ENCODE measurements around the gene OPCML.

OPCML gene

GRCh38 chr11:132714859-132715440, 817.4 kb downstream of the OPCML start:
- Histone ChIP-seq H4K20me1 (ENCODE audit: insufficient read depth) (no peaks in the 10 kb centered on the region), H2AFZ (ENCODE audit: low read depth) (no peak overlapping the region), H3K4me2 (no peak overlapping the region), H3K79me2 (ENCODE audit: insufficient read depth, low read depth) (no peaks in the 10 kb centered on the region), H3K4me1 (ENCODE audit: low read depth, poor library complexity, severe bottlenecking) (no peaks in the 10 kb centered on the region), H3K27me3 (ENCODE audit: insufficient read depth, low read depth) (no peaks in the 10 kb centered on the region), H3K9ac (no peak overlapping the region), H3K36me3 (ENCODE audit: insufficient read depth) (no peaks in the 10 kb centered on the region), H3K27ac (no peak overlapping the region), H3K4me3 (IDR thresholded peaks at IDR 0.05; ENCODE audit: insufficient read depth, low read depth, low read length) (no peak overlapping the region)
- TF ChIP-seq, protein P1, sequence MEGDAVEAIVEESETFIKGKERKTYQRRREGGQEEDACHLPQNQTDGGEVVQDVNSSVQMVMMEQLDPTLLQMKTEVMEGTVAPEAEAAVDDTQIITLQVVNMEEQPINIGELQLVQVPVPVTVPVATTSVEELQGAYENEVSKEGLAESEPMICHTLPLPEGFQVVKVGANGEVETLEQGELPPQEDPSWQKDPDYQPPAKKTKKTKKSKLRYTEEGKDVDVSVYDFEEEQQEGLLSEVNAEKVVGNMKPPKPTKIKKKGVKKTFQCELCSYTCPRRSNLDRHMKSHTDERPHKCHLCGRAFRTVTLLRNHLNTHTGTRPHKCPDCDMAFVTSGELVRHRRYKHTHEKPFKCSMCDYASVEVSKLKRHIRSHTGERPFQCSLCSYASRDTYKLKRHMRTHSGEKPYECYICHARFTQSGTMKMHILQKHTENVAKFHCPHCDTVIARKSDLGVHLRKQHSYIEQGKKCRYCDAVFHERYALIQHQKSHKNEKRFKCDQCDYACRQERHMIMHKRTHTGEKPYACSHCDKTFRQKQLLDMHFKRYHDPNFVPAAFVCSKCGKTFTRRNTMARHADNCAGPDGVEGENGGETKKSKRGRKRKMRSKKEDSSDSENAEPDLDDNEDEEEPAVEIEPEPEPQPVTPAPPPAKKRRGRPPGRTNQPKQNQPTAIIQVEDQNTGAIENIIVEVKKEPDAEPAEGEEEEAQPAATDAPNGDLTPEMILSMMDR (conservative IDR thresholded peaks at IDR 0.05; ENCODE audit: low read depth, low read length): no peak

GRCh38 chr11:132712466-132712865, 819.8 kb downstream of the OPCML start:
- Histone ChIP-seq H3K36me3 (ENCODE audit: insufficient read depth) (no peaks in the 10 kb centered on the region), H3K4me3 (IDR thresholded peaks at IDR 0.05; ENCODE audit: insufficient read depth, low read depth, low read length) (no peak overlapping the region), H3K27ac (no peak overlapping the region), H3K4me1 (ENCODE audit: low read depth, poor library complexity, severe bottlenecking) (no peaks in the 10 kb centered on the region), H3K27me3 (ENCODE audit: insufficient read depth, low read depth) (no peaks in the 10 kb centered on the region), H3K9ac (no peak overlapping the region), H3K4me2 (no peak overlapping the region), H3K79me2 (ENCODE audit: insufficient read depth, low read depth) (no peaks in the 10 kb centered on the region), H4K20me1 (ENCODE audit: insufficient read depth) (no peaks in the 10 kb centered on the region), H2AFZ (ENCODE audit: low read depth) (no peak overlapping the region)
- TF ChIP-seq, protein P1 (conservative IDR thresholded peaks at IDR 0.05; ENCODE audit: low read depth, low read length): no peak

GRCh38 chr11:132704781-132705375, 827.4 kb downstream of the OPCML start:
- no peak overlapping the region for H2AFZ ChIP-seq (ENCODE audit: low read depth)
- H4K20me1 ChIP-seq (ENCODE audit: insufficient read depth): no peaks in the 10 kb centered on the region
- H3K79me2 ChIP-seq (ENCODE audit: insufficient read depth, low read depth): no peaks in the 10 kb centered on the region

GRCh38 chr11:132692891-132693290, 839.4 kb downstream of the OPCML start:
- Histone ChIP-seq H4K20me1 (ENCODE audit: insufficient read depth) (no peaks in the 10 kb centered on the region), H2AFZ (ENCODE audit: low read depth) (no peak overlapping the region), H3K9ac (no peak overlapping the region), H3K79me2 (ENCODE audit: insufficient read depth, low read depth) (no peaks in the 10 kb centered on the region), H3K27ac (no peak overlapping the region), H3K4me2 (no peak overlapping the region), H3K27me3 (ENCODE audit: insufficient read depth, low read depth) (no peaks in the 10 kb centered on the region), H3K4me1 (ENCODE audit: low read depth, poor library complexity, severe bottlenecking) (no peaks in the 10 kb centered on the region), H3K36me3 (ENCODE audit: insufficient read depth) (no peaks in the 10 kb centered on the region), H3K4me3 (IDR thresholded peaks at IDR 0.05; ENCODE audit: insufficient read depth, low read depth, low read length) (no peak overlapping the region)
- TF ChIP-seq, protein P1 (conservative IDR thresholded peaks at IDR 0.05; ENCODE audit: low read depth, low read length): no peak

More at GRCh38 chr11:132704781-132705375, 827.4 kb downstream of the OPCML start:
- no peaks in the 10 kb centered on the region for H3K4me1 ChIP-seq (ENCODE audit: low read depth, poor library complexity, severe bottlenecking)
- H3K27me3 ChIP-seq (ENCODE audit: insufficient read depth, low read depth): no peaks in the 10 kb centered on the region
- no peak overlapping the region for H3K9ac ChIP-seq
- H3K4me3 ChIP-seq (IDR thresholded peaks at IDR 0.05; ENCODE audit: insufficient read depth, low read depth, low read length): no peak overlapping the region
- H3K36me3 ChIP-seq (ENCODE audit: insufficient read depth): no peaks in the 10 kb centered on the region
- no peak overlapping the region for H3K27ac ChIP-seq
- no peak overlapping the region for H3K4me2 ChIP-seq
- TF ChIP-seq, protein P1 (conservative IDR thresholded peaks at IDR 0.05; ENCODE audit: low read depth, low read length): no peak

Data from KMS-11 (cell line).